ENCODE data around the gene L3MBTL4.
"Not testable (repeated sequence)": the region's sequence is repeated elsewhere in the genome, so short reads cannot be mapped to it uniquely, and the experiment has no call there.

L3MBTL4 gene

DNA sequence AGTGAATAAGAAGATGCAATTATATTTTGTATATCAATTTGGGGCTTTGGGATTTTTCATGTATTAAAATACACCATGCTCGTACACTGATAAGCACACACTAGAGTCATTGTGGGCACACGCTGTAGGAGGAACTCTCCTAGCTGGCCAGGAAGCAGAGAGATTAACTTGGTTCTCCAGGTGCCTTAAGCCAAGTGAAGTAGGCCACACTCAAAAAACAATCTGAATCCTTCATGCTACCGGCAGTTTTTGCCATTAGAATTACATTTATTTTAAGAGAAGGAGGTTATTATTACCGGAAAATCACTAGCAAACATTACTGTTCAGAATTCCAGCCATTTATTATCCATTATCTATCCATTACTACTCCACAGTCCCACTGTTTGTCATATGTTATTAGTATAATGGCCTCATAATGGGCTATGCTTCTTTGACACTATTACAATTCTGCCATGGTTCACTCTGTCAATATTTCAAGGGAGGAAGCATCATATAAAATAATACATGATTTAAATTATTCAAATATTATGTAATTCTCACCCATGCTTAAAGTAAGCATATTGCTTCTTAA, 214.4 kb downstream of the L3MBTL4 start:
- no peak for DNase-seq (ENCODE audit: low read depth in 1 of 2, low spot score in 1 of 2)

- DNase-seq (ENCODE audit: low read depth in 1 of 2, low spot score in 1 of 2), result no peak
These were observed 214.9 kb downstream of the L3MBTL4 start for GRCh38 chr18:6199777-6200176.

GRCh38 chr18:6198585-6198984, 216.1 kb downstream of the L3MBTL4 start:
- DNase-seq (ENCODE audit: low read depth in 1 of 2, low spot score in 1 of 2), result no peak

DNA sequence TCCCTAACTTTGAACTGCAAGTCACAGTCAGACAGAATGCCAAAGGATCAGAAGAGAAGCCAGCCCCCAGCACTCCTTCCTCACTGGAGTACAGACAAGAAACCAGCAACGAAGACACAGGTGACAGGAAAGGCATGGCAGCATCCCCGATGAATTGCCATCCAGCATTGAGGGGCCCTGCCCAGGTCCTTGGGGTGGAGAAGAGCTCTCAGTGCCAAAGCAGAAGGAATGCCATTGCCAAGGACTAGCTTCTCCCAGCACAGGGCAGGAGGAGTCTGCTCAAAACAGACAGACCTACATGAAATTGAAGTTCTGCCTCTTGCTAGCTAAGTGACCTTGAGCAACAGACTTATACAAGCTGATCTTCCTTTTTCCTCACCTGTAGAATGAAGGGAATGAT, 220.1 kb downstream of the L3MBTL4 start:
- DNase-seq (ENCODE audit: low read depth in 1 of 2, low spot score in 1 of 2), result no peak

- not testable (repeated sequence) for DNase-seq (ENCODE audit: low read depth in 1 of 2, low spot score in 1 of 2)
These were observed 228.9 kb downstream of the L3MBTL4 start for GRCh38 chr18:6185782-6186181.

GRCh38 chr18:6174983-6175745, 239.5 kb downstream of the L3MBTL4 start:
- DNase-seq (ENCODE audit: low read depth in 1 of 2, low spot score in 1 of 2), result no peak

GRCh38 chr18:6170604-6171003, 244.1 kb downstream of the L3MBTL4 start:
- no peak for DNase-seq (ENCODE audit: low read depth in 1 of 2, low spot score in 1 of 2)

DNA sequence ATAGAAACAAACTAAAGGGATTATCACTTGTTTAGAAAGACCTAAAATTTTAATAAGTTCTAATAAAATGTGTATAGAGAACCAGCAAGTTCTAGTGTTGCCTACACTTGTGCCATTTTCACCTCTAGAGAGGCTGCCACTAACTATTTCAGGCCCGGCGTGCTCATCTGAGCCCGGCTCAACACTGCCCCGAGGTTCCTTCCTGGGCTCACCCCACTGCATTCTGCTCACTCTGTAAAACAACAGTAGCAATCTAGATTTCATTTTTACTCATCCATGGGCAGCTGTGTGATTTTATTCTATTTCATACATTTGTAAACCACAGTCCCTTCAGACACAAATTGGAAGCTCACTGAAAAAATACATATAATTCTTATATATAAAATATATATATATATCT, 253.2 kb downstream of the L3MBTL4 start:
- no peak for DNase-seq (ENCODE audit: low read depth in 1 of 2, low spot score in 1 of 2)

DNA sequence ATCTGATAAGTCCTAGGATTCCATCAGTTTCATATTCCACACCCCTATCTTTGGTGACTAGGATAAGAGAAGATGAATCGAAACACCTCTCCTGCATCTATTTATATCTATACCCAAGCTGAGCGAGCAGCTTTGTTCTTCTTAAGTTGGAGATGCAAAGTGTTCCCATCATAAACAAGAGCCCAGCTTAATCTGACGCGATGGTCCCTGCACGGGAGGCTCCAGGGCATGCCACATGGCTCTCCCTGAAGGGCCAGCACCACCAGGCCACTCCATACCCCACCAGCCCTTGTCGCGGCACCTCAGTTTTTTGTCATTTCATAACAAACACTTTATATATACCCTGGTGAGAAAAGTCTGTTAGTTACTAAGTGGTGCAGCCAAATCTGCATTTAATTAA, 255.3 kb downstream of the L3MBTL4 start:
- DNase-seq (ENCODE audit: low read depth in 1 of 2, low spot score in 1 of 2), result no peak

DNA sequence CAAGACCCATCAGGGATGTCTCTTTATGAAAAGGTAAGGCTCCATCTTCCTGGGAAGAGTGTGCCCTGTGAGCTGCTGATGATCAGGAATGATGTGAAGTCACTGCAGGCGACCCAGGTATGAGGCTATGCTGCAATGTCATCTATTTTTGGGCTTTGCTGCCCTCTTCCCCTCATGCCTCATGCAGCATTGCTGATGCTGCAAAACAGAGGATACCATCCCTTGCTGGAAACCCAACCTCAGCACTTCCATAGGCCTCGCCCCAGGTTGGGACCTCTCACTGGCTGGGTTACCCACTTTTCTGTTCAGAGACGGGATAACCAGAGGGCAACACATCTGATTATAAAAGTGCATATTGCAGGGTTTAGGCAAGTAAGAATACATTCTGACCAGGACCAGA, 255.8 kb downstream of the L3MBTL4 start:
- no peak for DNase-seq (ENCODE audit: low read depth in 1 of 2, low spot score in 1 of 2)

- no peak for DNase-seq (ENCODE audit: low read depth in 1 of 2, low spot score in 1 of 2)
These were observed 258.3 kb downstream of the L3MBTL4 start for GRCh38 chr18:6156446-6156845.

- no peak for DNase-seq (ENCODE audit: low read depth in 1 of 2, low spot score in 1 of 2)
These were observed 259.0 kb downstream of the L3MBTL4 start for GRCh38 chr18:6155707-6156106.

DNA sequence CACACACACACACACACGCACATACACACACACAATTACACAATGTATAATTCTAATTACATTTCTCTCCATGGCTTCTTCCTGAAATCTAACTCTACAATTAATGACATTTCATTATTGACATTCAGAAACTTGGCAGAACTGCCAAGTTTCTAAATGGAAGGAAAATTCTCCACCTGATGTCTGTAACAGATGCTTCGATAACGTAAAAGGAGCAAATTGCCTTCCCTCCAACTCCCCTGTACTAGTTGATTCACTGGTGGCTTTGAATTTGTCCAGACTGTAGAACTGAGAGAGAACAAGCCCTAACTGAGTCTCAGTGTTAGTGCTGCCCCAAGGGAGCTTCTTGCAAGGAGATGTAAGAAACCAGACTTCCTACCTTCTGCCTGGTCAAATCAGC, 264.3 kb downstream of the L3MBTL4 start:
- no peak for DNase-seq (ENCODE audit: low read depth in 1 of 2, low spot score in 1 of 2)

DNA sequence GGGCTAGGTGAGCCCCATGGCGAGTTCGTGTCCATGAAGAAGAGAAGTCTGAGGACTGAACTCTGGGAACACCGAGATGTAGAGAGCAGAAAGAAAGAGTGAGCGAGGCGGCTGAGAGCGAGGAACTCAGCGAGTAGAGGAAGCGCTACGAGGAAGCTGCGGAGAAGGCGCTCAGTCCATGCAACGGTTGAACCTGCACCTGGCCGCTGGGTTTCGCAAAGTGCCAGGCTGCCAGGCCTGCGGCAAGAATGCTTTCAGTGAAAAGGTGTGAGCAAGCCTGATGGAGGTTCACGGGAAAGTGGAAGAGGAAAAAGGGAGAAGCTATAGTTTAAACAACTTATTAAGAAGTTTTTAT, 268.4 kb downstream of the L3MBTL4 start:
- DNase-seq (ENCODE audit: low read depth in 1 of 2, low spot score in 1 of 2), result no peak

- no peak for DNase-seq (ENCODE audit: low read depth in 1 of 2, low spot score in 1 of 2)
These were observed 268.9 kb downstream of the L3MBTL4 start for GRCh38 chr18:6145645-6146306.

DNA sequence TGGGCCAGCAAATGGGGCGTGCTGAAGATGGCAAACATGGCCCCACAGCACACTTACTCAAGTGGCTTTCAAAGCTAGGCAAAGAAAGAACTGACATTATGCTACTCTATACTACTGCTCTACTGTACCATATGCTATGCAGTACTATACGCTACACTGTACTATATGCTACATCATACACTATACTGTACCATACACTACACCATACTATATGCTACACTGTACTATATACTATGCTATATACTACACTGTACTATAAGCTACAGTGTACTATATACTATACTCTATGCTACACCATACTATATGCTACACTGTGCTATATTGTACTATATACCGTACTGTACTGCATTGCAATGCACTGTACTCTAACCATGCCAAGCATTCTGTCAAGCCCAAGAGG, 275.7 kb downstream of the L3MBTL4 start:
- no peak for DNase-seq (ENCODE audit: low read depth in 1 of 2, low spot score in 1 of 2)

DNA sequence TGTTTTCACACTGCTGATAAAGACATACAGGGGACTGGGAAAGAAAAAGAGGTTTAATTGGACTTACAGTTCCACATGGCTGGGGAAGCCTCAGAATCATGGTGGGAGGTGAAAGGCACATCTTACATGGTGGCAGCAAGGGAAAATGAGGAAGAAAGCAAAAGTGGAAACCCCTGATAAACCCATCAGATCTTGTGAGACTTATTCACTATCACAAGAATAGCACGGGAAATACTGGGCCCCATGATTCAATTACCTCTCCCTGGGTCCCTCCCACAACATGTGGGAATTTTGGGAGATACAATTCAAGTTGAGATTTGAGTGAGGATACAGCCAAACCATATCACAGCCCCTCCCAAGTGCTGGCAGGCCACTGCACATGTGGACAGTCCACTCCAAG, 278.8 kb downstream of the L3MBTL4 start:
- DNase-seq (ENCODE audit: low read depth in 1 of 2, low spot score in 1 of 2), result not testable (repeated sequence)

GRCh38 chr18:6135029-6135428, 279.7 kb downstream of the L3MBTL4 start:
- DNase-seq (ENCODE audit: low read depth in 1 of 2, low spot score in 1 of 2), result not testable (repeated sequence)

DNA sequence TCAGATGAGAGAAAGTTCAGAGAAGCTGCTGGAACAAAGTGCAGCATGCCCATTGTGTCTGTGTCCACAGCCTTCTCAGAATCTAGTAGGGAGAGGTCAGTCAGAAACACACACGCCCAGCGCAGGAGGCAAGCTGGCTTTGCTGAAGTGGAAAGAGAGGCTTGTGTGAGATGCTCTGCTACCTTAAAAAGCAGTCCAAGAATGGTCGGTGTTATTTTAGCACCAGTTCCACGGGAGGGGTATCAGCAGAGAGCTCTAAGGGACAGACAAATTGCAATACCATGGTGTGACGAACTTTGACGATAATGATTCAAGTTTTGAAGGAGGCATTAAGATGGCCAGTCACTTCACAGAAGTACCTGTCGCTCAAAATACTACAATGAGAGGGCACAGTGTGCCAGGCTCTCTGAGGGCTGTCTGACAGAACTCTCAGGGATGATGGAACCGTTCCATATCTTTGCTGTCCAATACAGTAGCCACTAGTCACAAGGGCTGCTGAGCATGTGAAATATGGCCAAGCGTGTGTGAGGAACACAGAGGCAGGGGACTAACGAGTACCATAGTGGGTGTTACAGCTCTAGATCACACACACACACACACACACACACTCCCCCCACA, 281.9 kb downstream of the L3MBTL4 start:
- DNase-seq (ENCODE audit: low read depth in 1 of 2, low spot score in 1 of 2), result no peak

DNA sequence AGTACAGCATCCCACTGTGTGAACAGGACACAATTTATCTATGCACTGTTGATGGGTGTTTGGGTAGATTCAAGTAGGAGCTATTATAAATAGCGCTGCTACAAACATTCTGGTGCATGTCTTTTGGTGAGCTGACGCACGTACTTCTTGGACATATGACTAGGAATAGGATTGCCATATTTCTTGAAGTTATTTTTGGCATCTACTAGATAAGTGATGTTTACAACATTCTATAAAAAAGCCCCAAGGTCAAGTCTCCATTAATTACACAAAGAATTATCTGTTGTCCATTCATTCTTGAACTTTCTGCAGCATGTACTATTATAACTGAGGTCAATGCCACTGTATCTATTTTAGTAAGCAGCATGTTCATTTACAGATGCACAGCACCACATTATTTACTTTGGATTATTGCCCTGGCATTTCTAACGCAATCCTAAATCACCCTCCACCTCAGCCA, 293.9 kb downstream of the L3MBTL4 start:
- no peak for DNase-seq (ENCODE audit: low read depth in 1 of 2, low spot score in 1 of 2)

DNA sequence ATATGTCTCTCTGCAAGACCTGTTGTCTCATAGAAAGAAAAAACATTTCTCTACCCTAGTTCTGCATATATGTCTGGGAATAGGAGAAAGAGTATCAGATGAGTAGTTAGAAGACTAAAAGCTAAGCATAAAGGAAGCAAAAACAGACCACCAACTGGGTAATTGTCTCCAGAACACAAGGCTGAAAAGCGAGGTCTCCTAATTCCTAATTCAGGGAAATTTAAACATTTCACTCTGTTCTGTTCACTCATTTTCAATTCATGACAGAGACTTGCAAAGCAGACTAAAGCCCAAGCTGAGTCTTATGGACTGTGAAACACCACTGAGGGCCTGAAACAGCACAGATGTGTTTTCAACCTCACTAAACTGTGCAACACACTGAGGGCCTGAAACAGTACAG, 294.9 kb downstream of the L3MBTL4 start:
- DNase-seq (ENCODE audit: low read depth in 1 of 2, low spot score in 1 of 2), result no peak

DNA sequence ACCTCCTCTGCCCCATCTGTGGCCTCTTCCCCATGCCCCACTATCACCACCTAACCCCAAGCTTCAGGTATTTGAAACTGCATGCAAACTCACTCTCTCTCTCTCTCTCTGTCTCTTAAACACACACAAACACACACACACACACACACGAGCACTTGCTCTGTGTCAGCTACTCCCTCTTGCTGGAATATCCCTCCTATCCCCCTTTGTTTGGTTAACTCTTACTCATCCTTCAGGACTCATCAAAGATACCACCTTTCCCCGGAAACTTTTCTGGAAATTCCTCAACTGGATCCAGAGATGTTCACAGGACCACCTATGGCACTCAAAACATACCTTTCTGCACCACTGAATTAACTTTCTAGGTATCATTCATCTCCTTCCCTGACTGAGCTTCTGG, 296.6 kb downstream of the L3MBTL4 start:
- no peak for DNase-seq (ENCODE audit: low read depth in 1 of 2, low spot score in 1 of 2)
